Activated naive CD4-positive, alpha-beta T cell (primary cell): ENCODE data around the gene CELF4.

Experiments used
- DNase-seq, 4 experiments: peaks; one replicate each; lab custom pipeline; 2025; lab: John Stamatoyannopoulos, UW

The CELF4 gene

DNA sequence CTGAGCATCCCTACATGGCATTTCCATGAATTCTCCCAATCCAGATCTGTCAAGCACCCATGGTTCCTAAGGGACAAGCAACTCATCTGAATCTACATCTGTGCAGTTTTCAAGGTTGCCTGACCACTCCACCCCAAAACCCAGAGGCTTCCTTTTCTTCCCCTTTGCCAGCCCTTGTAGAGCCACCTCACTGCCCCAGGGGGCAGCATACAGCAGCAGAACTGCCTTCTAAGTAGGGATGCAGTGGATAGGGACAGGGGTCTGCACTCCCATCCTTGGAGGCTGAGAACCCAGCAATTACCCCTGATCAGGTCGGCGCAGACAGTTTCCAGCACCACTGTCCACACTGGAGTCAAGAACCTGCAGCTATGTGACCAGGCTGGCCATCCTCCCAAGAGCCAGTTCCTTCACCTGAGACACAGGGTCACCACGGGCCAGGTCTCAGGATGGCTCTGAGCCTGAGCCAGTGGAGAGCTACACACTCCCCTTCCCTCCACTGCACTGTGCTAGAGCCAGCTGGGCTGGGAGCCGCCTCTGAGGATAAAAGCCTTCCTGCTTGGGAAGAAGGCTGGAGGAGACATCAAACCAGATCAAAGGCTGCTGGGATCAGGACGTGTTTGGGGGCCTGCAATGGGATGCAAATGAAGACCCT lies 283.1 kb downstream of the CELF4 start:
- no peak for DNase-seq

DNA sequence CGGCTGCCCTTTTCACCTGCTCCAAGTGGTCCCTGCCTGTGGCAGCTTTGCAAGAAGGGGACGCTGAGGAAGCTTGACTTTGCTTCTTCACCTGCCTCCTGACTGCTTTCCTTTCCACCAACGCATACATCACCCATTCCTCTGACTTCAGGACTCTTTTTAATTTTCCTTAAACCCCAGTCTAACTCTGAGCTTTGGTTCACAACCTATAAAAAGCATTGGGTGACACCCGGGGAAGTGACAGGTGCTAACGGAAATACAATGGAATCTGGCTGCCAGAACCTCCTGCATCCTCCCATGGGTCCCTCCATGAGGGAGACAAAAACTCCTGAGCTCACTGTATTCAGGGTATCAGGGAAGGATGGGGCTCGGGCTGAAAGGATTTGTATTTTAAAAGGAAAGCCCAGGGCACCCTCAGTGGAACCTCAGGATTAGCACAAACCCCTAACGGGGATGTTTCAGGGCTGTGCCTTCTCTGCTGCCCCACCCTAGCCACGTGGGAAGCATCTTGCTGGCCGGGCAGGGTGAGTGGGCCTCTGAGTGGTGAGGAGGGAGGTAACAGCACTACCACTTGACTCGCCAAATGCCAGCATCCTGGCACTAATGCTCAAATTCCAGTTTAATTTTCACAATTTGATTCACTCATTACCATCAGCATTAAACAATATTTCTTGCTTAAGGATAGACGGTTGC lies 284.8 kb downstream of the CELF4 start:
- DNase-seq = no peak

DNA sequence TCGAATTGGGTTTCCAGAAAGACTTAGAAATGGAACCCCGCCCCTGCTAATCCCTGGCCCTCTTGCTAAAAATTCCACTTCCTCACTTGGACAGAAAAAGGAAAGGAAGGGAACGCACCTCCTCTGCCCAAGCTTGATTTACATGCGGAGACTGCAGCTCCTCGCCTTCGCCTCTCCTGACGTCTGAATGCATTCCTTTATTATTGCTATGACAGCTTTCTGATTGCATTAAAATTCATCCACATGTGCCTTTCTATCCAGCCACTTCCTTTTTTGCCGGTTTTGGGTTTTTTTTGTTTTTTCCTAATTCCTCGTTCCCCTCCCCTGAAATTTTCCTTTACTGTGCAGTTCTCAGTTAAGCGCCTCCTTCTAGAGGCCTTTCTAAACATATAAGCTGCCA lies 287.8 kb downstream of the CELF4 start:
- DNase-seq = no peak

DNA sequence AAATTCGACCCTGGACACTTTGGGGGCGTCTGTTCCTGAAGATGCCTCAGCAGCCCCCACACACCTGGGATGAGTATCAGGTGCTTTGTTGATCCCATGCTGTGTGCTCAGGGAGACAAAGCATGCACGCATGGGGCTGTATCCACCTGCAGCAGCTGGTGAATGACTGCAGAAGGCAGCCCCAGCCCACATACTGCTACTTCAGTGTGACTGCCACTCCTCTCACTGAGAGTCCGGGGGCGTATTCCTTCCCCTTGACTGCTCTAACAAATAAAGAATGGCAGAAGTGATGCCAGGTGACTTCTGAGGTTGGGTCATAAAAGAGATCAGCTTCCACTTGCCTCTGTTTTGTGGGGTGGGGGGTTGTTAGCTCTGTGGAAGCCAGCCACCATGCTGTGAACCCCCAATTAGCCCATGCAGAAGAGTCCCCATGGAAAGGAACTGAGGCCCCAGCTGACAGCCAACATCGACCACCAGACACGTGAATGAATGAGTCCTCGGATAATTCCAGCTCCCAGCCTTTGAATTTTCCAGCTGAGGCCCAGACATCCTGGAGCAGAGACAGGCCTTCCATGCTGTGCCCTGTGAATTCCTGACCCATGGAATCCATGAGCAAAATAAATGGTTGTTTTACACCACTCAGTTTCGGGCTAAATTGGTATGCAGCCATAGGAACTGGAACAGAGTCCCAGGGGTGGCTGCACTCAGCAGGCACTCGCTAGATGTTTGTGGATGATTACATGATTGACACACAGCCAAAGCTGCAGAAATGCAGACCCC lies 289.3 kb downstream of the CELF4 start:
- DNase-seq = no peak

DNA sequence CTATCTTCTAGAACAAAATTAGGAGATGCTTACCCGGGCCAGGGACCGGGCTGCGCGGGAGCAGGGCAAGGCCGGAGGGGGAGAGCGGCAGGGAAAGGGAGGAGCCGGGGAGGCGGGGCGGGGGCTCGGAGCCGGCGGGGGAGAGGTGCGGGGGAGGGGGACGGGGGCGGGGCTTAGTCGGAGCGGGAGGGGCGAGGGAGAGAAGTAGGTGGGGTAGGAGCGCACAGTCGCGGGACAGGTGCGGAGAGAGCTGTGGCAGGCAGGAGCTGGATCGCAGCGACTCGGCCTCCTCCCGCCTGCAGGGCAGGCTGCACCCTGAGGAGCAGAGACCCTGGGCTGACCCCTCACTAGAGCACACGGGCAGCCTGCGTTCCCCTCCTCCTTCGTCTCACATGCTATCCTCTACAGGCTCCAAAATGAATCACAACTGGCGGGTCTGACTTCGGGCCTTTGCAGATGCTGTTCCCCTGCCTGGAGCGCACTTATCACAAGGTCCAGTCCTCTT lies 290.3 kb downstream of the CELF4 start:
- no peak for DNase-seq

DNA sequence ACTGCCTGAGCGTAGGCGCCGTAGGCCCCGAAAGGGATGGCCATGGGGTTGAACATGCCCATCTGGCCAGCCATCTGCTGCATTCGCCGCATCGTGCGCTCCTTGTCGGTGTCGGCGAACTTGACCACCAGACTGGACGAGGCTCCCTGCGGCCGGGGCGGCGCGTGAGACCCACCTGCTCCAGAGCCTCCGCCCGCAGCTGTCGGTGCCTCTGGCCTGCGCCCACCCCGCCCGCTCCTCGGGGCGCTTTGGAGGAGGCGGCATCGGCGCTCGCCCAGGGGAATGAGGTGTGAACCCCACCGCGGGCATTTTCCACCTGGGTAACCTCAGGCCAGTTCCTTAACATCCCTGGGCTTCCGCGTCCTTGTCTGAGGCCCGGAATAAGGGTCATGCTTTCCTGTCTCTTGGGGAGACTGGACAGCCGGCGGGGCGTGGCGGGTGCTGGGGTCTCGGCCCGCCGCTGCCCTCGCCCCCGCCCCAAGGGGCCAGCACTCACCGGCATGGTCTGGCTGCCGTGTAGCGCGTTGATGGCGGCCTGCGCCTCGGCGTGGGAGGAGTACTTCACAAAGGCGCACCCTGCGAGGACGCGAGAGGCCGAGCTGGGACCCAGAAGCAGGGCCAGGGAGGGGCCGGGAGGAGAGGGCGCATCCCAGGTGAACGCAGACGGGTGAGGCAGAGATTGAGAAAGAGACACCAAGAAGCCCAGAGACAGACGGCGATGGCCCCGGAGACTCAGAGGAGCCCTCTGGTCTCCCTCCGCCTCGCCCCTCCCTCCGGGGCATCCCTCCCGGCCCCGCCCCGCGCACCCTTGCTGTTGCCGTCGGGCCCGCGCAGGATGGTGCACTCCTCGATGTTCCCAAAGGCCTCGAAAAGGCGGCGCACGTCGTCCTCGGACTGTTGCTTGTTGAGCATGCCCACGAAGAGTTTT lies 291.0 kb downstream of the CELF4 start:
- DNase-seq = no peak

DNA sequence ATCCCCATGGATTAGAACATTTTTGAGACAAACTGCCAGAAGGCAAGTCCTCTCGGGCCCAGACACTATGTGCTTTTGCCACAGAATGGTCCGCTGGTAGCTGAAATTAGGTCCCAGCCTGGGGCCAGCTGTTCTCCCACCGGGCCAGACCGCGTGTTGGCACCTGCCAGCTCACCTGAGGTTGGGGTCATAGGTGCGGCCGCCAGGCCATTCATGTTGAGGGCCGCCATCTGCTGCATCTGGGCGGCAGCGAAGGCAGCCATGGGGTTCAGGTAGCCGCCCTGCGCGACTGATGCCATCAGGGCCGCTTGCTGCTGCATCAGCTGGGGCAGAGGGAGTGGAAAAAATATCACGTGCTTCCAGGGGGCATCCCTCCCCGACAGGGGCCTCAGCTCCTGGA lies 292.8 kb downstream of the CELF4 start:
- no peak for DNase-seq

DNA sequence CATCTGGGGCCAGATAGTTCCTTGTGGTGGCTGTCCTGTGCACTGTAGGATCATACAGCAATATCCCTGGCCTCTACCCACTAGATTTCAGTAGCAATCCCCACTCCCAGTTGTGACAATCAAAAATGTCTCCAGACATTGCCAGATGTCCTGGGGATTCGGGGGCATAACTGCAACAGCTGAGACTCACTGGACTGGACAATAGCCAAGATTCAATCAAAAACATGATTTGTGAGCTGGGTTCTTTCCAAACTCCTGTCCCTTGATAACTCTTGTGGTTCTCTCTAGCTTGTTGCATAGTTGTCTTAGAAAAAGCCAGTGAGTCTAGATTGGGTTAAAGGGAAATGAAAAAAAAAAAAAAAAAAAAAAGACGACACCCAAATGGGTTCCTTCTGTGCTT lies 293.4 kb downstream of the CELF4 start:
- no peak for DNase-seq

DNA sequence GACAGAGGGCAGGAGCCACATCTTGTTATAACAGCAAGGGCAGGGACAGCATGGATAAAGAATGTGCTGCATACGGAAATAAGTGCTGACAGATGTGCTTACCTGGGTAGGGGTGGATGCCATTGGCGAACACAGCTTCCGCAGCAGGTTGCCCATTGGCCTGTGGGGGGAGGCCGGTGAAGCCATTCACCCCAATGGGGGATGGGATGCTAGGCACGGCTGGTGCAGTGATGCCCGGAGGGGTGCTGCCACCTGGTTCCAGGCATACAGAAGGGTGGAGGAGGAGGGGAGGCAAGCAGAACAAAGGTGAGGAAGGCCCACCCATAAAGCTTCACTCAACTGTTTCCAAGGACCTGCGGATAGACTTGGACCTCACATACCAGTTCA lies 294.9 kb downstream of the CELF4 start:
- DNase-seq = no peak

DNA sequence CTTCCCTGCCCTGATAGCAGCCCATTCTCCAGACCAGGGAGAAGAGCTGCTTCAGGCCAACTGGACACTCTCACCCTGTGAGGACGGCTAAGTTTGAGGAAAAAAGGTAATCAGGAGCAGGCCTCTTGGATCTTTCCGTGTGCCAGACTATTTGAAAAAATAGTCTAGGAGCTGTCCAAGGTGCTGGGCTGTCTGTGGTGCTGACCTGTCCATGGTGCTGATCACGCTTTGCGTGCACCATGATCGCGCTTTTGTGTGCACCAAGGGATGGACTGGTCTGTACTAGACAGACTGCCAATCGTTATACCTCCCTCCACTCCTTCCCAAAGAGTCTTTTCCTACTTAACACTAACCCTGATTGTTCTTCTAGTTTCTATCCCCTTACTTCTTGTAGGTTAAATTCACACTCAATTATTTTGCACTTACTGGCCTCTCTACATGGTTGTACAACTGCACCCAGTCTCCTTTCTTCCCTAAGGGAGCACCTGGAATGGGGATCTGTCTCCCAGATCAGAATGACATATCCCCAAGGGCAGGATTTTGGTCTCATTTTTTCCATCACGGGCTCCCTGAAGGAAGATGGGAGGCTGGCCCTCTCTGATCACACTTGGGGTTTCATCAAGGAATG lies 295.4 kb downstream of the CELF4 start:
- peak in 1 of 4 experiments; percentile 1 for DNase-seq

DNA sequence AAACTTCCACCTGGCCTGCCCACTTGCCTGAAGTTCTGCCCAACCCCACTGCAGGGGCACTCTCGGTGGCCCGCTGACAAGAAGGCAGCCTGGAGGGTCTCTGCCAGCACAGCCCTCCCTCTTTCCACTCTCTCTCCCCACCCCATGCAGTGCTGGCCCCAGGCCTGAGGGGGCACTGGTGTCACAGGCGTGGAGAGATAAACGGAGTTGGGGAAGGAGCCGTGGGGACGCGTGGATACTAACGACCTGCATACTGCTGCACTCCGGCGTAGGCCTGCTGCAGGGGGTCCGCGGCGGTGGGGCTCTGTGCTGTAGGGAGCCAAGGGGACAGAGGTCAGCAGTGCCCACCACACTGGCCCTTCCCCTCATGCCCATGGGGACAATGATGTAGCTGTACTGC lies 299.3 kb downstream of the CELF4 start:
- no peak for DNase-seq

DNA sequence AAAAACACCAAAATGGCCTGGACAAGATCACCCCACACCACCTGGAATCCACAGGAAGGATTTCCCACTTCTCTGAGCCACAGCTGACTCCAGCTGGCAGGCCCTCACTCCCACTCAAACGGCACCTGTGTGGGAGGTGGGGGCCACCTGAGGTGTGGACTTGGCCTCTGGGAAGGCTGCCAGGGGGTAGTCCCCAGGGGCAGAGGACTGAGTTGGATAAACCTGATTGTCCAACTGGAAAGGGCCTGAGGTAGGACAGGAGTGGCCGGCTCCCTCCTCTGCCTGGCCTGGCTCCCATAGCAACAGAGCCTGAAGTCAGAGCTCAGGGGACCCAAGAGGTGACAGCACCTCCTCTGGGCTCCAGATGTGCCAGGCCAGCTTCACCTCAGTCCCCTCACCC lies 300.2 kb downstream of the CELF4 start:
- DNase-seq = no peak

DNA sequence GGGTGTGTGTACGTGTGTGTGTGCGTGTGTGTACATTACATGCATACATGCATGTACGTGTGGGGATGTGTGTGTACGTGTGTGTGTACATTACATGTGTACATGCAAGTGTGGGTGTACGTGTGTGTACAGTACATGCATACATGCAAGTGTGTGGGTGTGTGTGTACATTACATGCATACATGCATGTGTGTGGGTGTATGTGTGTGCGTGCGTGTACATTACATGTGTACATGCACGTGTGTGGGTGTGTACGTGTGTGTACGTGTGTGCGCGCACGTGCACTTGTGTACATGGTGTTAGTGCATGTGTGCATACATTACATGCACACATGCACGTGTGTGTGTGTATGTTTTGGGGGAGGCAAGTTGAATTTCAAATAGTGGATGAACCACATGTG lies 300.6 kb downstream of the CELF4 start:
- no peak for DNase-seq

DNA sequence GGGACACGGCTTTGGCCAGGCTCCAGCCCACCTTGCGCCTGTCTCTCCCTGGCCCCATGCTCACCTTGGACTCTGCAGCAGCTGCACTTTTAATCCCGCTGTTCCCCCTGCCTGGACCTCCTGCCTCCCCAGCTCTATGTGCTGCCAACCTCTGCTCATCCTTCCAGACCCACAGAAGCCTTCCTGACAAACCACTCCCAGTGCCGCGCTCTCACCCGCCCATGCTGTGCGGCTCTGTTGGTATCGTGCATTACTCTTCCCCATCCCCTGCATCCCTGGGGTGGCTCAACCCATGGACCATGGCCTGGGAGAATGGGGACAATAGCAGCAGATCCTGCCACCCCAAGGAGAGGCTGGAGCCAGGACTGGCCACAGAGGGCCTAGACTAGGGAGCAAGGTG lies 303.6 kb downstream of the CELF4 start:
- DNase-seq = no peak

DNA sequence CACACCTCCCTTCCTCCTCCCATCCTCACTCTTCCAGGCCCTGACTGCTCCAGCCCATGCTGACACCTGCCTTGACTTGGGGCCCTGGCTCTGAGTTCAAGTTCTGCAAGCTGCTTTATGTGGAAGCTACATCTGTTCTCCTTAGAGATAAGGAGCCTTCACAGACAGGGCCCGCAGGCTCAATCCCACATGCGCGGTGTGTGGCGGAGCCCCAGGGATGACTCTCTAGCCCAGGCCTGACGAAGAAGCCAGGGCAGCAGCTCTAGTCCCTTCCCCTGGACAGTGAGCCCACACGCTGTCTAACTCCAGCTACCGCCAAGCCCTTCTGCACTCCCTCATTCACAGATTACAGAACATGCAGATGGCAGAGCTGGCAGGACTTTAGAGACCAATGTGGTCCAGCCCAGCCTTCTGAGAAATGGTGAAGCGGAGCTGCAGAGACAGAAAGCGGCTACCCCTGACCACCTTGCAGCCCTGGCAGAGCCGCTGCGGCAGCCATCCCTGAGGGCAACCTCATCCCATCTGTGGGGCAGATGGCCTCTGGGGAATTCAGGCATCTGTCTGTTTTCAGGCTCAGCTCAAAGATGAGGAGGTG lies 304.3 kb downstream of the CELF4 start:
- no peak for DNase-seq

DNA sequence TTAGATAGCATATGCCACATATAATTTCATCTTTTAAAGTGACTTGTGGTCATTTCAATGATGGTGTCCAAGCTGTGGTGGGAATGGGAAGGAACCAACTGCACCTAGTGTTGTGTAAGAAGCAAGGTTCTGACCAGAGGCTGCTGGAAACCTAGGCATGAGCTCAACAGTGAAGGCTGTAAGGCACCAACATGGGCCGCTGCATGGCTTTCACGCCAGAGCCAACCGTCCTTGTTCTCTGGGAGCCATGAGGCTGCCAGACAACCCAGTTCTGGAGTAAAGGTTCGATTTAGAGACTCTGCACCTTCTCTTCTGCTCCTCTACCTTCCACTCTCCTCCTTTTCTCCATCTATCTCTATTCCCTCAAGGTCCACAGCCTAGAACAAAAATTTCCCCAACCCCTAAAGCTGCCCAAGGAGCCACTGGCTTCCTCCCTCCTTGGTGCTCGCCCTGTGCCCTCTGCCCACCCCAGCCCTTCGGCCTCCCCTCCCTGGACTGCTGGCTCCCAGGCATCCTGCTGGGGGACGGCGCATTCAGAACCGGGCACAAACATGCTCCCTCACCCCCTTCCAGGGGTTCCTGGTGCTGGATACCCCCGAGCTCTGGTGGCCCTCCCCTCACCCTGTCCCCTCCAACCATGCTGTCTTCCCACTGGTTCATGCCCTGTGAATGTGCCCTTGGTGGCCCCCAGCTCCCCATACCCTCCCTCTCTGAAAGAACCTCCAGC lies 305.1 kb downstream of the CELF4 start:
- no peak for DNase-seq

DNA sequence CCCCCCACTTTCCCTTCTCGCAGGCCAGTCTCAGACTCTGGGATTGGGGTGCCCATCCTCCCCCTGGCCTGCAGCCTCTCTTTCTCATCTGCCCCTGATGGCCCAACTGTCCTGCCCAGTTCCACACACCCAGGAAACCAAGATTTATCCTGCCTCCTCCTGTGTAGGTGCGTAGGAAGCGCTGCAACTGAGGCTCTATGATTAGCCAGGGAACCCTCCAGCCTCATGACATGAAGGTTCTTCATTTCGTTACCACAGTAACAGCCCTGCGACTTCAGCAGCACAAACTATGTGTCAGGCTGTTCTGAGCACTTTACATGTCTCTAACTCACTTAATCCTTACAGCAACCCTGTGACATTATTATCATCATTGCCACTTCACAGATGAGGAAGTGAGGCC lies 305.9 kb downstream of the CELF4 start:
- no peak for DNase-seq

DNA sequence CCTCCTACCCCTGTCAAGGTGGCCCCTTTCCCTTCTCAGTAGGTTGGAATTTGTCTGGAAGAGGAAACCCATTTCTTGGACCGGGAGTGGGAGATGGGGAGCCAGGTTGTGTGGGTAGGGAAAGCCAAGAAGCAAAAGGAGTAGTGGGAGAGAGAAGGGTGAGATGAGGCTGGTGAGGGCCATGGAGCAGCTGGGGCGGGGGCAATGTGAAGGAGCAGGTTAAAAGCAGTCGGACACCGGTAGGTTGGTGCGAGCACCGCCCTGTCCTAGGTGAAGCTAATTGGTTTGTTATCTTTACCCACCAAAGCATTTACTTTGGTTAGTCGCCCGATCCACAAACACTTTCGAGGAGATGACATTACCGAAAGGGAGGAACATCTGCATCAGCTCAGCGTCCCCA lies 306.8 kb downstream of the CELF4 start:
- no peak for DNase-seq

DNA sequence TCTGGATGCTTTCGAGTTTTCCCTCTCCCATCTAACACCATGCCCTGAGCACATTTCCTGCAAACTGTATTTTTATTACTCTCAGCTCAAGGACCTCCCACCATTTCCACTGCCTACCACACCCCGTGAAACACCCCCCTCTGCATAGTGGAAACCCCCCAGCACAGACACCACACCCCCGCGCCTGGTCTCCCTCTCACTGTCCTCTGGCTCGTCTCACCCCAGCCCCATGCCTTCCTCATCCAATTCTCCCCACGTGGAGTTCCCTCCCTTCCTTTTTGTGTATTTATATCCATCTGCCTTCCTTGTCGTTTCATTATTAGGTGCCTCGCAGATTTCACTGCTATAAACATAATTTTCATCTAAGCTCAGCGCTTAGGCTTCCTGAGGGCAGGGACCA lies 307.5 kb downstream of the CELF4 start:
- DNase-seq = no peak

DNA sequence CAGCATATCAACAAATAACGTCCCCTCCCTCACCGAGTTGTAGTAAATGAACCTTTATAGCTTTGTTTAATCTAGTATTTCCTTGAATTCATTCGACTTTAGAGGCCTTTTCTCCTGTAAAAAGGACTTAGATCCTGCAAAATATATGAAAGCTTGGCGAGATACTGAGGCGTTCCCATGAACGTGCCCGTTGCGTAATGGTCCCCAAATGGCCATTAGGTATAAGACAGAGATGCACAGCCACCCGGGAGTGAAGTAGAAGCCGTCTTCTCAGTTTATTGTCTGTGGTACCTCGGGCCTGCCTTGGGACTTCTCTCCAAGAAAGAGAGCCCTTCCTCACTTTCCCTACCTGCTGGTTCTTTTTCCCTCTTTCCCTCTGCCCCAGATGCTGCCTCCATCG lies 310.6 kb downstream of the CELF4 start:
- no peak for DNase-seq
